NCI-H510A treated with DMSO at 0.1 percent for 48 hours (cell line): ENCODE results near the gene OCLN.
"Not testable (repeated sequence)": the region's sequence is repeated elsewhere in the genome, so short reads cannot be mapped to it uniquely, and the experiment has no call there.

Experiments
- DNase-seq: peaks from one replicate; lab custom pipeline; 2025; lab: John Stamatoyannopoulos, UW

The OCLN gene

GRCh38 chr5:69528035-69528434 is 35.4 kb downstream of the OCLN start:
- DNase-seq = peak; percentile 39

GRCh38 chr5:69528609-69529008 is 36.0 kb downstream of the OCLN start:
- DNase-seq = no peak

GRCh38 chr5:69530561-69531405 is 38.2 kb downstream of the OCLN start:
- no peak for DNase-seq

GRCh38 chr5:69531406-69531801 is 38.8 kb downstream of the OCLN start:
- no peak for DNase-seq

- not testable (repeated sequence) for DNase-seq
These were observed 45.3 kb downstream of the OCLN start for GRCh38 chr5:69537911-69538310.

GRCh38 chr5:69538735-69539134 is 46.1 kb downstream of the OCLN start:
- not testable (repeated sequence) for DNase-seq

GRCh38 chr5:69541347-69541746 is 48.8 kb downstream of the OCLN start:
- DNase-seq = not testable (repeated sequence)

- not testable (repeated sequence) for DNase-seq
These were observed 50.4 kb downstream of the OCLN start for GRCh38 chr5:69542838-69543618.

GRCh38 chr5:69544602-69545001 is 52.0 kb downstream of the OCLN start:
- not testable (repeated sequence) for DNase-seq

- not testable (repeated sequence) for DNase-seq
These were observed 67.3 kb downstream of the OCLN start, which contains the start of gene GTF2H2C for GRCh38 chr5:69559908-69560330. Gene GTF2H2C, plus strand, starts transcription at chr5:69560191. Its CDS starts 4,942 bp downstream, at chr5:69565133.

GRCh38 chr5:69560587-69561431 is 68.2 kb downstream of the OCLN start:
- DNase-seq = not testable (repeated sequence)

- not testable (repeated sequence) for DNase-seq
These were observed 73.6 kb downstream of the OCLN start for GRCh38 chr5:69566172-69566571.

GRCh38 chr5:69568072-69568471 is 75.5 kb downstream of the OCLN start:
- DNase-seq = not testable (repeated sequence)

- DNase-seq = not testable (repeated sequence)
These were observed 90.8 kb downstream of the OCLN start for GRCh38 chr5:69583356-69583755.

GRCh38 chr5:69596114-69596840 is 103.7 kb downstream of the OCLN start:
- not testable (repeated sequence) for DNase-seq

- not testable (repeated sequence) for DNase-seq
These were observed 109.4 kb downstream of the OCLN start for GRCh38 chr5:69601947-69602346.

GRCh38 chr5:69606839-69607238 is 114.2 kb downstream of the OCLN start:
- not testable (repeated sequence) for DNase-seq
